GM12878 (cell line): ENCODE data around the gene ZNF385A. TPM values are rescaled to one million over a fixed set of nuclear protein-coding genes. Genes with fewer than 3 reads are reported as not detected.

Source experiments
- ATAC-seq: fragments of 200-7000 bp; cut with Tn5 transposase; 3 replicates; pipeline ENCODE4 v1.9.1; 2020; ENCODE audit warnings: mild to moderate bottlenecking, moderate library complexity
- BruUV-seq: library from RNA; stranded (reverse); fragments of 400-500 nt; replicated peaks from 2 replicates; lab custom pipeline; 2021; lab: Mats Ljungman, UMichigan
- CTCF ChIA-PET: fragments of 300-600 bp; sonication (Branson Sonifier 250); formaldehyde crosslinking; extraction: SDS; loops from one replicate; lab custom pipeline; 2021; ENCODE audit warnings: inconsistent platforms; lab: Yijun Ruan, JAX
- POLR2A ChIA-PET: fragments of 350-600 bp; formaldehyde crosslinking; extraction: SDS; loops from one replicate; lab custom pipeline; 2021; ENCODE audit warnings: inconsistent platforms; lab: Charles Lee
- RAD21 ChIA-PET: fragments of 300-600 bp; sonication (Branson Sonifier 250); formaldehyde crosslinking; loops from one replicate; lab custom pipeline; 2023; ENCODE audit warnings: antibody characterized with exemption; ENCODE audit not compliant: unreplicated experiment; lab: Charles Lee
- SMC1A ChIA-PET: fragments of 300-600 bp; sonication (Branson Sonifier 250); formaldehyde crosslinking; loops from one replicate; lab custom pipeline; 2023; ENCODE audit not compliant: unreplicated experiment, uncharacterized antibody; lab: Charles Lee
- DNase-seq: peaks from one replicate; pipeline ENCODE4 v3.0.0-alpha.2; 2011; ENCODE audit warnings: low read depth, low spot score
- FAIRE-seq: peaks from 3 replicates; lab custom pipeline; 2011; peaks lifted over from hg19 to GRCh38; lab: Jason Lieb, UNC
- H2AFZ ChIP-seq: 2 replicates; pipeline ENCODE4 v1.6.0; 2011; ENCODE audit warnings: low read depth, low read length, control low read depth; ENCODE audit not compliant: control insufficient read depth
- H3K27ac ChIP-seq: 2 replicates; pipeline ENCODE4 v1.5.1; 2011; ENCODE audit warnings: control low read depth; ENCODE audit not compliant: control insufficient read depth, insufficient read depth
- H3K27me3 ChIP-seq, 2 experiments: replicated peaks in 1 of 2; 2 replicates each; pipeline versions ENCODE4 v1.6.0 to v1.6.1; 2011; ENCODE audit warnings: low read length in 1 of 2; ENCODE audit not compliant: control insufficient read depth in 2 of 2, insufficient read depth in 2 of 2
- H3K36me3 ChIP-seq, 2 experiments: 2 replicates each; pipeline ENCODE4 v1.5.1; 2011; ENCODE audit warnings: low read length in 1 of 2; ENCODE audit not compliant: control insufficient read depth in 2 of 2, insufficient read depth in 2 of 2
- H3K4me1 ChIP-seq: 2 replicates; pipeline ENCODE4 v1.6.1; 2011; ENCODE audit warnings: mild to moderate bottlenecking, low read length, moderate library complexity, mixed read lengths; ENCODE audit not compliant: control insufficient read depth, insufficient read depth
- H3K4me2 ChIP-seq: 2 replicates; pipeline ENCODE4 v1.6.0; 2011; ENCODE audit warnings: control low read depth; ENCODE audit not compliant: control insufficient read depth, insufficient read depth
- H3K4me3 ChIP-seq: fragments of 200-600 bp; sonication (generic); 2 replicates; pipeline ENCODE4 v1.5.1; 2016
- H3K79me2 ChIP-seq: 2 replicates; pipeline ENCODE4 v1.6.0; 2011; ENCODE audit warnings: low read length; ENCODE audit not compliant: control insufficient read depth, insufficient read depth
- H3K9ac ChIP-seq: 2 replicates; pipeline ENCODE4 v1.8.0; 2011; ENCODE audit warnings: low read length, control low read depth, mixed read lengths; ENCODE audit not compliant: control insufficient read depth, insufficient read depth
- H3K9me3 ChIP-seq: replicated peaks from 3 replicates; pipeline ENCODE4 v1.5.1; 2011; ENCODE audit warnings: mild to moderate bottlenecking, low read length; ENCODE audit not compliant: control insufficient read depth, insufficient read depth
- H4K20me1 ChIP-seq: 2 replicates; pipeline ENCODE4 v1.6.0; 2011; ENCODE audit not compliant: control insufficient read depth, insufficient read depth
- BACH1 ChIP-seq: fragments of 450-650 bp; IDR thresholded peaks from 2 replicates; pipeline ENCODE4 v1.6.1; 2017; ENCODE audit warnings: mild to moderate bottlenecking, borderline replicate concordance
- KLF5 ChIP-seq: fragments of 450-650 bp; IDR thresholded peaks from 2 replicates; pipeline ENCODE4 v1.6.1; 2014; ENCODE audit warnings: mild to moderate bottlenecking; ENCODE audit not compliant: partially characterized antibody
- RB1 ChIP-seq: fragments of 450-650 bp; formaldehyde crosslinking; IDR thresholded peaks from 2 replicates; pipeline ENCODE4 v1.6.1; 2017; ENCODE audit warnings: mild to moderate bottlenecking, borderline replicate concordance
- YBX1 ChIP-seq: fragments of 450-650 bp; IDR thresholded peaks from 2 replicates; pipeline ENCODE4 v1.6.1; 2016; ENCODE audit warnings: antibody characterized with exemption
- ZNF384 ChIP-seq: IDR thresholded peaks from 2 replicates; pipeline ENCODE4 v1.6.1; 2012; ENCODE audit warnings: low read depth, mild to moderate bottlenecking, low read length, improper control_type of control experiment, borderline replicate concordance
- WGBS: methylation state at CpG from one replicate; pipeline ENCODE4 v1.1.6; 2016; ENCODE audit warnings: low lambda C conversion rate; ENCODE audit not compliant: insufficient replicate concordance, insufficient coverage; ENCODE audit errors: missing lambda C conversion rate; 5-methylcytosine and 5-hydroxymethylcytosine counted together
- in situ Hi-C: fragments of 300-500 bp; cut with MboI; formaldehyde crosslinking; loops from 9 replicates; pipeline ENCODE4 v1.14.3; 2018; ENCODE audit warnings: mixed read lengths
- intact Hi-C: fragments of 100-400 bp; cut with micrococcal nuclease; formaldehyde crosslinking; loops from one replicate; pipeline ENCODE4 v1.14.2; 2022; ENCODE audit not compliant: unreplicated experiment
- polyA plus RNA-seq, 11 experiments: library from polyadenylated mRNA; depleted of rRNA in 4 of 11; unstranded in 6 of 11; stranded (reverse) in 5 of 11; fragments of >200 nt; fragmentation: Nextera tagmentation in 4 of 11; fragmentation: Illumina TruSeq in 1 of 11; extraction: Ambion mirVana in 4 of 11; extraction: Trizol in 1 of 11; gene quantifications; 1 replicate in 1 of 11; 2 replicates in 10 of 11; pipeline versions ENCODE4 v1.2.1 to v1.2.3, GENCODE V29; 2011 to 2016; ENCODE audit warnings: inconsistent platforms in 2 of 11, missing spikeins in 2 of 11, low read depth in 1 of 11
- total RNA-seq, 4 experiments: library from RNA; depleted of rRNA in 3 of 4; stranded (reverse); fragments of >200 nt in 3 of 4; fragmentation: Illumina TruSeq in 1 of 4; extraction: Trizol in 1 of 4; gene quantifications; 2 replicates each; pipeline versions ENCODE4 v1.2.1 to v1.2.3, GENCODE V29; 2013 to 2021
- TF ChIP-seq, protein P1 (sequence below): fragments of 450-650 bp; IDR thresholded peaks from 2 replicates; pipeline ENCODE4 v1.6.1; 2017; ENCODE audit warnings: low read depth, mild to moderate bottlenecking, moderate library complexity
- TF ChIP-seq, protein P2 (sequence below): fragments of 450-650 bp; formaldehyde crosslinking; IDR thresholded peaks from 2 replicates; pipeline ENCODE4 v1.4.0; 2022; ENCODE audit warnings: mild to moderate bottlenecking, moderate library complexity
- TF ChIP-seq, protein P3 (sequence below): fragments of 450-650 bp; IDR thresholded peaks from 2 replicates; pipeline ENCODE4 v1.6.1; 2017; ENCODE audit warnings: mild to moderate bottlenecking, moderate library complexity
- TF ChIP-seq, protein P4 (sequence below): fragments of 150-350 bp; IDR thresholded peaks from 2 replicates; pipeline ENCODE4 v1.6.1; 2016; ENCODE audit warnings: low read depth, low read length

Gene ZNF385A
- total and polyA plus RNA-seq, 10 of the 15 experiments (the other 5 are each of a cell fraction or from before 2014, with no cell fraction given), result 0.26 to 26.1 (median 4.9) TPM

DNA sequence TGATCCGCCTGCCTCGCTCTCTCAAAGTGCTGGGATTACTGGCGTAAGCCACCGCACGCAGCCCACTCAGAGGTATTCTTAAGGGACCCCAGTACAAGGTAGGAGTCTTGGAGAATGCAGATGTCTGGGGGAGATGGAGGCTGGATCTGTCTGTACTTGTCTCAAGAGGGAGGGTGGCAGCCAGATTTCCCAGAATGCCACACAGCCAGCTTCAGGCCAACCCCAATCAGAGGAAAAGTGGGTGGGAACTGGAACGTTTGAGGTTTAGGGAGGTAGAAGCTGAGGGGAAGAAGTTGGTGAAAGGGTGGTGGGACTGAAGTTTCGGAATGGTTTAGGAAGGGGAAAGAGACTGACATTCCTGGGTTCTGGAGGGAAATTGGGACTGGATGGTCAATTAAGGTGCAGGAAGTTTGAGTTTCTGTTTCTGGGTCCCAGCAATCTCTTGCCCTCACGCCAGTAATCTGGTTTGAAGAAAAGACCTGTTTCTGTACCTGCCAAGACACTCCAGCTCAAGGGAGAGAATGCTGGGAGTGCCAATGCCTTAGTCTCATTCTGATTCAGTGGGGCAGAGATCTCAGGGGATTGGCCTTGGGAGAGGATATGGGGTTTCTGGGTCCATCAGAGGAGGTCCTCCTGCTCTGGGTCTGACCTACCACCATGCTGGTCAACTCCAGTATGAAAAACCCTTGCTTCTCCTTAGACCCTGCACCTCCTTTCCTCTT is 8.1 kb upstream of the ZNF385A start:
- Histone ChIP-seq H3K4me1 (no peaks in the 10 kb centered on the region), H3K9me3 (no peaks in the 10 kb centered on the region), H2AFZ (no peak overlapping the region), H3K4me2 (no peak overlapping the region), H3K27ac (no peak overlapping the region), H3K9ac (no peak overlapping the region), H3K27me3 (no peaks in the 10 kb centered on the region), H3K4me3 (no peak overlapping the region), H3K79me2 (no peaks in the 10 kb centered on the region), H3K36me3 (no peaks in the 10 kb centered on the region), H4K20me1 (no peaks in the 10 kb centered on the region)
- ChIA-PET POLR2A (interaction anchor here (0.6 kb wide), 1 partner anchor 400 kb away, joined by 3 read pairs; no protein-coding TSS in a partner anchor), SMC1A (interaction anchor here (1.0 to 2.6 kb wide), 2 partner anchors 12 to 44 kb away, joined by 3 to 17 read pairs; no protein-coding TSS in a partner anchor), CTCF (interaction anchor here (0.7 to 4.1 kb wide), 20 partner anchors 8 to 412 kb away, joined by 3 to 58 read pairs (median 4); partner anchors contain the start of genes NCKAP1L and ZNF385A), RAD21 (interaction anchor here (0.7 to 2.0 kb wide), 8 partner anchors 11 to 113 kb away, joined by 3 to 7 read pairs (median 4); partner anchors contain the start of gene CBX5)
- 67% methylated on average over 8 of the region's 8 CpGs for WGBS
- FAIRE-seq (no peak), ATAC-seq (no peak), DNase-seq (no peak)
- BruUV-seq, result no TSS peak
- intact Hi-C loops, result no loop called here
- in situ Hi-C loops, result no loop called here
- TF ChIP-seq, protein P1, sequence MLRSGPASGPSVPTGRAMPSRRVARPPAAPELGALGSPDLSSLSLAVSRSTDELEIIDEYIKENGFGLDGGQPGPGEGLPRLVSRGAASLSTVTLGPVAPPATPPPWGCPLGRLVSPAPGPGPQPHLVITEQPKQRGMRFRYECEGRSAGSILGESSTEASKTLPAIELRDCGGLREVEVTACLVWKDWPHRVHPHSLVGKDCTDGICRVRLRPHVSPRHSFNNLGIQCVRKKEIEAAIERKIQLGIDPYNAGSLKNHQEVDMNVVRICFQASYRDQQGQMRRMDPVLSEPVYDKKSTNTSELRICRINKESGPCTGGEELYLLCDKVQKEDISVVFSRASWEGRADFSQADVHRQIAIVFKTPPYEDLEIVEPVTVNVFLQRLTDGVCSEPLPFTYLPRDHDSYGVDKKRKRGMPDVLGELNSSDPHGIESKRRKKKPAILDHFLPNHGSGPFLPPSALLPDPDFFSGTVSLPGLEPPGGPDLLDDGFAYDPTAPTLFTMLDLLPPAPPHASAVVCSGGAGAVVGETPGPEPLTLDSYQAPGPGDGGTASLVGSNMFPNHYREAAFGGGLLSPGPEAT, result no peak
- TF ChIP-seq, protein P2, sequence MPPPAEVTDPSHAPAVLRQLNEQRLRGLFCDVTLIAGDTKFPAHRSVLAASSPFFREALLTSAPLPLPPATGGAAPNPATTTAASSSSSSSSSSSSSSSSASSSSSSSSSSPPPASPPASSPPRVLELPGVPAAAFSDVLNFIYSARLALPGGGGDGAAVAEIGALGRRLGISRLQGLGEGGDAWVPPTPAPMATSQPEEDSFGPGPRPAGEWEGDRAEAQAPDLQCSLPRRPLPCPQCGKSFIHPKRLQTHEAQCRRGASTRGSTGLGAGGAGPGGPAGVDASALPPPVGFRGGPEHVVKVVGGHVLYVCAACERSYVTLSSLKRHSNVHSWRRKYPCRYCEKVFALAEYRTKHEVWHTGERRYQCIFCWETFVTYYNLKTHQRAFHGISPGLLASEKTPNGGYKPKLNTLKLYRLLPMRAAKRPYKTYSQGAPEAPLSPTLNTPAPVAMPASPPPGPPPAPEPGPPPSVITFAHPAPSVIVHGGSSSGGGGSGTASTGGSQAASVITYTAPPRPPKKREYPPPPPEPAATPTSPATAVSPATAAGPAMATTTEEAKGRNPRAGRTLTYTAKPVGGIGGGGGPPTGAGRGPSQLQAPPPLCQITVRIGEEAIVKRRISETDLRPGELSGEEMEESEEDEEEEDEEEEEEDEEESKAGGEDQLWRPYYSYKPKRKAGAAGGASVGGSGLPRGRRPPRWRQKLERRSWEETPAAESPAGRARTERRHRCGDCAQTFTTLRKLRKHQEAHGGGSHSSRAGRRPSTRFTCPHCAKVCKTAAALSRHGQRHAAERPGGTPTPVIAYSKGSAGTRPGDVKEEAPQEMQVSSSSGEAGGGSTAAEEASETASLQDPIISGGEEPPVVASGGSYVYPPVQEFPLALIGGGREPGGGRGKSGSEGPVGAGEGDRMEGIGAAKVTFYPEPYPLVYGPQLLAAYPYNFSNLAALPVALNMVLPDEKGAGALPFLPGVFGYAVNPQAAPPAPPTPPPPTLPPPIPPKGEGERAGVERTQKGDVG (CRISPR knock-in tag), result no peak
- TF ChIP-seq YBX1, result no peak
- TF ChIP-seq BACH1, result no peak
- TF ChIP-seq RB1, result no peak
- TF ChIP-seq, protein P3, sequence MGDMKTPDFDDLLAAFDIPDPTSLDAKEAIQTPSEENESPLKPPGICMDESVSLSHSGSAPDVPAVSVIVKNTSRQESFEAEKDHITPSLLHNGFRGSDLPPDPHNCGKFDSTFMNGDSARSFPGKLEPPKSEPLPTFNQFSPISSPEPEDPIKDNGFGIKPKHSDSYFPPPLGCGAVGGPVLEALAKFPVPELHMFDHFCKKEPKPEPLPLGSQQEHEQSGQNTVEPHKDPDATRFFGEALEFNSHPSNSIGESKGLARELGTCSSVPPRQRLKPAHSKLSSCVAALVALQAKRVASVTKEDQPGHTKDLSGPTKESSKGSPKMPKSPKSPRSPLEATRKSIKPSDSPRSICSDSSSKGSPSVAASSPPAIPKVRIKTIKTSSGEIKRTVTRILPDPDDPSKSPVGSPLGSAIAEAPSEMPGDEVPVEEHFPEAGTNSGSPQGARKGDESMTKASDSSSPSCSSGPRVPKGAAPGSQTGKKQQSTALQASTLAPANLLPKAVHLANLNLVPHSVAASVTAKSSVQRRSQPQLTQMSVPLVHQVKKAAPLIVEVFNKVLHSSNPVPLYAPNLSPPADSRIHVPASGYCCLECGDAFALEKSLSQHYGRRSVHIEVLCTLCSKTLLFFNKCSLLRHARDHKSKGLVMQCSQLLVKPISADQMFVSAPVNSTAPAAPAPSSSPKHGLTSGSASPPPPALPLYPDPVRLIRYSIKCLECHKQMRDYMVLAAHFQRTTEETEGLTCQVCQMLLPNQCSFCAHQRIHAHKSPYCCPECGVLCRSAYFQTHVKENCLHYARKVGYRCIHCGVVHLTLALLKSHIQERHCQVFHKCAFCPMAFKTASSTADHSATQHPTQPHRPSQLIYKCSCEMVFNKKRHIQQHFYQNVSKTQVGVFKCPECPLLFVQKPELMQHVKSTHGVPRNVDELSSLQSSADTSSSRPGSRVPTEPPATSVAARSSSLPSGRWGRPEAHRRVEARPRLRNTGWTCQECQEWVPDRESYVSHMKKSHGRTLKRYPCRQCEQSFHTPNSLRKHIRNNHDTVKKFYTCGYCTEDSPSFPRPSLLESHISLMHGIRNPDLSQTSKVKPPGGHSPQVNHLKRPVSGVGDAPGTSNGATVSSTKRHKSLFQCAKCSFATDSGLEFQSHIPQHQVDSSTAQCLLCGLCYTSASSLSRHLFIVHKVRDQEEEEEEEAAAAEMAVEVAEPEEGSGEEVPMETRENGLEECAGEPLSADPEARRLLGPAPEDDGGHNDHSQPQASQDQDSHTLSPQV, result no peak
- no peak for TF ChIP-seq ZNF384
- TF ChIP-seq, protein P4, sequence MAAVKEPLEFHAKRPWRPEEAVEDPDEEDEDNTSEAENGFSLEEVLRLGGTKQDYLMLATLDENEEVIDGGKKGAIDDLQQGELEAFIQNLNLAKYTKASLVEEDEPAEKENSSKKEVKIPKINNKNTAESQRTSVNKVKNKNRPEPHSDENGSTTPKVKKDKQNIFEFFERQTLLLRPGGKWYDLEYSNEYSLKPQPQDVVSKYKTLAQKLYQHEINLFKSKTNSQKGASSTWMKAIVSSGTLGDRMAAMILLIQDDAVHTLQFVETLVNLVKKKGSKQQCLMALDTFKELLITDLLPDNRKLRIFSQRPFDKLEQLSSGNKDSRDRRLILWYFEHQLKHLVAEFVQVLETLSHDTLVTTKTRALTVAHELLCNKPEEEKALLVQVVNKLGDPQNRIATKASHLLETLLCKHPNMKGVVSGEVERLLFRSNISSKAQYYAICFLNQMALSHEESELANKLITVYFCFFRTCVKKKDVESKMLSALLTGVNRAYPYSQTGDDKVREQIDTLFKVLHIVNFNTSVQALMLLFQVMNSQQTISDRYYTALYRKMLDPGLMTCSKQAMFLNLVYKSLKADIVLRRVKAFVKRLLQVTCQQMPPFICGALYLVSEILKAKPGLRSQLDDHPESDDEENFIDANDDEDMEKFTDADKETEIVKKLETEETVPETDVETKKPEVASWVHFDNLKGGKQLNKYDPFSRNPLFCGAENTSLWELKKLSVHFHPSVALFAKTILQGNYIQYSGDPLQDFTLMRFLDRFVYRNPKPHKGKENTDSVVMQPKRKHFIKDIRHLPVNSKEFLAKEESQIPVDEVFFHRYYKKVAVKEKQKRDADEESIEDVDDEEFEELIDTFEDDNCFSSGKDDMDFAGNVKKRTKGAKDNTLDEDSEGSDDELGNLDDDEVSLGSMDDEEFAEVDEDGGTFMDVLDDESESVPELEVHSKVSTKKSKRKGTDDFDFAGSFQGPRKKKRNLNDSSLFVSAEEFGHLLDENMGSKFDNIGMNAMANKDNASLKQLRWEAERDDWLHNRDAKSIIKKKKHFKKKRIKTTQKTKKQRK, result no peak
- no peak for TF ChIP-seq KLF5
